AG20443 (cell line): ENCODE data around the gene ZG16.
A peak's percentile ranks its signal among the peaks of the same experiment; 100 is the strongest.
"Not testable (repeated sequence)": the region's sequence is repeated elsewhere in the genome, so short reads cannot be mapped to it uniquely, and the experiment has no call there.

Source experiments
- DNase-seq: peaks from one replicate; pipeline ENCODE4 v3.0.0; 2012; ENCODE audit warnings: low spot score, mixed read lengths

Gene ZG16

DNA sequence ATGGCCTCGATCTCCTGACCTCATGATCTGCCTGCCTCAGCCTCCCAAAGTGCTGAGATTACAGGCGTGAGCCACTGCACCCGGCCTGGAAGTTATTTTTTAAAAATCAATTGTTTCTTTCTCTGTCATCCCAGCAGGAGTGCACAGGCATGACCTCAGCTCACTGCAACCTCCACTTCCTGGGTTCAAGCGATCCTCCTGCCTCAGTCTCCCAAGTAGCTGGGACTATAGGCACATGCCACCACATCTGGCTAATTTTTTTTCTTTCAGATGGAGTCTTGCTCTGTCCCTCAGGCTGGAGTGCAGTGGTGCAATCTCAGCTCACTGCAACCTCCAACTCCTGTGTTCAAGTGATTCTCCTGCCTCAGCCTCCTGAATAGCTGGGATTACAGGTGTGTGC is 9.1 kb downstream of the ZG16 start:
- DNase-seq = not testable (repeated sequence)

DNA sequence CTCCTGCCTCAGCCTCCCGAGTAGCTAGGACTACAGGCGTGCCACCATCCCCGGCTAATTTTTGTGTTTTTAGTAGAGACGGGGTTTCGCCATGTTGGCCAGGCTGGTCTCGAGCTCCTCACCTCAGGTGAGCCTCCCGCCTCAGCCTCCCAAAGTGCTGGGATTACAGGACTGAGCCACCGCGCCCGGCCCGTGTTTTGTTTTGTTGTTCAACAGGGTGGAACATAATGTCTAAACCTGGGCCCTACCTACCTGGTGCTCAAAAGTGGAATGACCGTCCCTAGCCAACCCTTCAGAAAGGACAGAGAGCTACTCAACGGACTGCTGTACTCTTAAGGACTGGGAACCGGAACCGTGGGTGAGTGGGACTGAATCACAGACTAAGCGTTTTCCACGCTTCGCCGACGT is 11.7 kb downstream of the ZG16 start:
- no peak for DNase-seq

- DNase-seq = peak; percentile 100
Observed at GRCh38 chr16:29790183-29790948, 12.3 kb downstream of the ZG16 start, which contains the start of gene KIF22. KIF22 (plus strand) TSS chr16:29790751; CDS start chr16:29790760, 9 bp downstream.

DNA sequence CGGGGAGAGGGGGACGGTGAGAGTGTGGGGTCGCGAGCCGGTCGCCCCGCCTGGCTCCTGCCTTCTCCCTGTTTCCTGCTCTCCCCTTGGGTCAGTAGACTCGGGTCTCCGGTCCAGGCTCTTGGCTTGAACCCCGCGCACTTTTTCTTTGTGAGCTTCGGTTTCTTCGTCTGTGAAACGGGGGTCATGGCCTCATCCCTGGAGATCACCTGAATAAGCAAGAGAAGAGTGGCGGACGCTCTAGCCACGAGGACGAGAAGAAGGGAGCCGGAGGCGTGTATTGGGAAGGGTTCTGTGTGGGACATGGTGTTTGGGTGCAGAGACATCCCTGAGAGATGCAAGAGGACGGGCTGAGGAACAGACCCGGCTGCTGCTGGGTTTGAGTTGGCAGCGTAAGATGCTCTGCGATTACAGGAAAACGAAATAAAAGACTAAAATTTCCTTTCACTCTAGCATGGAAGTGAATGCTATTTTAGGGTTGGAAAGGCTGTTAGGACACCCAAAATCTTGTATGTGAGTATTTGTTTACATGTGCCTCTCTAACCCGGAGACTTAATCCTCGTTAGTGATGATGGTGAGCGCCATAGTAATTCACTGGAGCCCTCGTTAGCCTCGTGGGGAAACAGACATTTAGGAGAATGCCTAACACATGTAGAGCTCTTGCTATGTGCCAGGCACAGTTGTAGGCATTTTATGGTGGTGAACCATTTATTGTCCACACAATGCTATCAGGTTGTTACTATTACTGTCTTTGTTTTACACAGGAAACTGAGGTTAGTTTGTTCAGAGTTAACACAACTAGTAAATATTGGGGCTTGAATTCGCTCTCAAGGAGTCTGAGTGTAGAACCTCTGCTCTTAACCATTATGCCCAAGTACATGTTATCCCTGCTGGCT is 13.1 kb downstream of the ZG16 start:
- DNase-seq = no peak

DNA sequence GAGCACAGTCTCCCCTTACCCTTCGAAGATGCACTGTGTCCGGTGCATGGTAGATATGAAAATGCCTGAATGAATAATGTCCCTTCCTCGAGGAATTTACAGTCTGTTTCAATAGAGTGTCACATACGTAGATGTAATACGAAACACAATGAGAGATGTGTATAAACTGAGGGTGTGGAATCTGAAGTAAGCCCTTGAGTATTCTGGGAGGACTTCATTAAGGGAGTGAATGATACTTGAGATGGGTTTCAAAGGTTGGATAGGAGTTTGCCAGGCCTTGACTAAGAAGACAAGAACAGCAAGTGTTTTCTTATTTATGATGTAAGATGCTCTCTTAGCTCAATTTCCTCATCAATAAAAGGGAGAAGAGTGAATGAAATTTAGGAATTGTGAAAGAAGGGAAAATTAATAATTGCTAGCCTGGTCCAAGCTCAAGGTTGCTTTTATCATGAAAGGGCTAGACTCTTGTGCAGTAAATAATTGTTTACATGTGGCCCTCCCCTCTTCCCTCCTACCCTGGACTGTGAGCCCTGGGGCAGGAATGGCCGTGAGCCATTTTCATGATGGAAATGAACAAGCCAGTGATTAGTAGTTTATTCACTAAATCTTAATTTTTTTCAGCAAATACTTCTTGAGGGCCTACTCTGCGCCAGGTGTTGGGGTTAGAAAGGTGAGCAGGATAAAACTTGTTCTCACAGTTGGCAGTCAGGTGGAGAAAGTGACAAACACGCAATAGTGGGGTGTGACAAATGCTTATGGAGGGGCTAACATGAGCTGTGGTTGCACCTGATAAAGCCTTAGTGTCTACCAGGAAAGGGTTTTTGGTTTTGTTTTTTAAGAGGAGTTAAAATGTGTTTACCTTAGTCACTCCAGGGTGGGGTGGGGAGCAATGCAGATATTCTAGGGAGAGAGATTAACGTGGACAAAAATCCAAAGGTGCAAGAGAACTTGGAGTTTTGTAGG is 14.1 kb downstream of the ZG16 start:
- no peak for DNase-seq

DNA sequence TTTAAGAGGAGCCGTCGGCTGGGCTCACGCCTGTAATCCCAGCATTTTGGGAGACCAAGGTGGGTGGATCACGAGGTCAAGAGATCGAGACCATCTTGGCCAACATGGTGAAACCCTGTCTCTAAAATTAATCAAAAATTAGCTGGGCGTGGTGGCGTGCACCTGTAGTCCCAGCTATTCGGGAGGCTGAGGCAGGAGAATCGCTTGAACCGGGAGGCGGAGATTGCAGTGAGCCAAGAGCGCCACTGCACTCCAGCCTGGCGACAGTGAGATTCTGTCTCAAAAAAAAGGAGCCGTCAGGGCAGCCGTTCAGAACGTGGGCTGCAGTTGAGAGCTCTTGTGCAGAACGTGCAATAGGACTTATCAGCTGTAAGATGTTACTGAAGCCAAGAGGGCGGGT is 15.1 kb downstream of the ZG16 start:
- not testable (repeated sequence) for DNase-seq

DNA sequence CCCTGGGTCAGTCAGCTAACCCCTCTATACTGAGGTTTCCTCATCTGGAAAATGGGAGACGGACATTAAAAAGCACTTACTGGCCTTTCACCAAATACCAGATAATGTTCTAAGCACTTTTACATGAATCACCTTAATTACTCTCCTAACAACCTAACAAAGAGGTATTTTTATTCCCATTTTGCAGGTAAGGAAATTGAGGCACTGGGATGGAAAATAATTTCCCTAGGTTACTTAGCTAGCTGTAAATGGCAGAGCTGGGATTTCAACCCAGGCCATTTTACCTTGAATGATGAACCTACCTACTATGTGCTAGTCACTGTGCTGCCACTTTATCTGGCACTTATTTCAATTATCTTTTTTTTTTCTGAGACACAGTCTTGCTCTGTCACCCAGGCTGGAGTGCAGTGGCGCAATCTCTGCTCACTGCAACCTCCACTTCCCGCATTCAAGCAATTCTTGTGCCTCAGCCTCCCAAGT is 16.2 kb downstream of the ZG16 start:
- no peak for DNase-seq

DNA sequence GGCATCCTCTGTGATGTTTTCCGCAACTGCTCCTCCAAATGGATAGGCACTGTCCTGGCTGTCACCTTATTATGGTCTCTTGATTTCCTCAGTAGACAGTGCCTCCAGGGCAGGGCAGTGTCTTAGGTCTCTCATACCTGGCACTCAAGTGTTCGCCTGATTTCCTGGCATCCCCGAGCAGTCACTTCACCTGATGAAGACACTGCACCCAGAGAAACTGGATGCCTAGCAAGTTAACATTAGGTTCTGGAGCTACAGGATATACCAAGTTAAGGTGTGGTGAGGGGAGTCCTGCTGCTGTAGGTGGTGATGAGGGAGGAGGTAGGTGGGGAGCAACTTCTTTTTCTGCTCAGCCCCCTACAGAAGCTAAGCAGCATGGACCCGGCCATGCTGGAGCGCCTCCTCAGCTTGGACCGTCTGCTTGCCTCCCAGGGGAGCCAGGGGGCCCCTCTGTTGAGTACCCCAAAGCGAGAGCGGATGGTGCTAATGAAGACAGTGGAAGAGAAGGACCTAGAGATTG is 24.4 kb downstream of the ZG16 start:
- DNase-seq = no peak

GRCh38 chr16:29804020-29804419 is 26.0 kb downstream of the ZG16 start:
- DNase-seq = no peak

DNA sequence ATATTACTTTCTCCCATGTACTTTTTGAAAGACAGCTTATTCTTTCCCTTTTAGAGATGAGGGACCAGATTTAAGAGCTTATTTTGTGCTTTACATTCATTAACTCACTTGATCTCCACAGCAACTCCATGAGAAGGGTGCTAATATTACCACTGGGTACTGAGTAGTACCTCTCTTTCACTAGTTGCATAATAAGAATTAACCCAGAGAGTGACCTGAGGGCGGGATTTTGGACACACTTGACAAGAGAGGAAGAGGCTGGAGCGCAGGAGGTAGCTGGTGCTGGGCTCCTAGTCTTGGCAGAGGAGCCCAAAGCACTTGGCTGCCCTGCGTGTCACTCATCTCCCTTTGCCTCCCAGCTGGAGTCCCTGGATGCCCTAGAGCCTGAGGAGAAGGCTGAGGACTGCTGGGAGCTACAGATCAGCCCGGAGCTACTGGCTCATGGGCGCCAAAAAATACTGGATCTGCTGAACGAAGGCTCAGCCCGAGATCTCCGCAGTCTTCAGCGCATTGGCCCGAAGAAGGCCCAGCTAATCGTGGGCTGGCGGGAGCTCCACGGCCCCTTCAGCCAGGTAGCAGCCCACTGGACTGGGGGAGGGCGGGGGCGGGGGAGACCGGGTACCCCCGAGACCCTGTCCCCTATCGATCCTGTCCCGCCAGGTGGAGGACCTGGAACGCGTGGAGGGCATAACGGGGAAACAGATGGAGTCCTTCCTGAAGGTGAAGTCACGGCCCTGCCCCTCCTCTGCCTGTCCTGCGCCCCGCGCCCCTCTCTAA is 26.6 kb downstream of the ZG16 start:
- no peak for DNase-seq

GRCh38 chr16:29805232-29806098 is 27.4 kb downstream of the ZG16 start:
- peak; percentile 95 for DNase-seq

GRCh38 chr16:29806099-29806579 is 28.1 kb downstream of the ZG16 start, which contains the start of gene MAZ:
MAZ (plus strand) TSS chr16:29806529; CDS start chr16:29806702, 173 bp downstream.
- DNase-seq = peak; percentile 93

GRCh38 chr16:29806641-29807425 is 28.8 kb downstream of the ZG16 start:
- no peak for DNase-seq

- peak; percentile 72 for DNase-seq
Observed at GRCh38 chr16:29807426-29808218, 29.6 kb downstream of the ZG16 start.

GRCh38 chr16:29808219-29808900 is 30.3 kb downstream of the ZG16 start:
- no peak for DNase-seq

DNA sequence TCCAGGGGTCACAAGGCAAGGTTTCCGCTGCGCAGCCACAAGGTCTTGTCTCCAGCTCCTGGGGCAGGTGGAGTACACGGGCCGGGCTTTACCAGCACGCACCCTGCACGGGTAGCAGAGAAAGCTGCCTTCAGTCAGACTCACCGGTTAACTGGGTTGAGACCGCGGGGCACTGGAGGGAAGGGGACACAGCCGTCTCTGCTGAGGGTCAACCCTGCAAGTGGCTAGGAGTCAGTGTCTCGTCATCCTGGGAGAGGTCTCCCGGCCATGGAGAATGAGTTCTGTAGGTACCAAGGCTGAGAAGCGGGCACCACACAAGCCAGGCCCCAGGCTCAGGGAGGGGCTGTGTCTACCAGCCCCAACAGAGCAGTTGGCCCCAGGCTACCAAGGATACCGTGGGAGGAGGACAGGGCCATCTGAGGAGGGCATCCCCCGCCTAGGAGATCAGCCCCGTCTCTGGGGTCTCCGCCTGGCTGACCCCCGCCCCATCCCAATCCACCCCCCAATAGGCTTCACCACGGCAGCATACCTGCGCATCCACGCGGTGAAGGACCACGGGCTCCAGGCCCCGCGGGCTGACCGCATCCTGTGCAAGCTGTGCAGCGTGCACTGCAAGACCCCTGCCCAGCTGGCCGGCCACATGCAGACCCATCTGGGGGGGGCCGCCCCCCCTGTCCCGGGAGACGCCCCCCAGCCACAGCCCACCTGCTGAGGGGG is 31.1 kb downstream of the ZG16 start:
- DNase-seq = no peak
